HG03045 (cell line): ENCODE data around the gene LLGL2.

Experiments
- ATAC-seq: cut with Tn5 transposase; IDR thresholded peaks from one replicate; pipeline ENCODE4 v1.9.1; 2021; ENCODE audit warnings: mild to moderate bottlenecking, moderate library complexity; ENCODE audit not compliant: unreplicated experiment

The LLGL2 gene

DNA sequence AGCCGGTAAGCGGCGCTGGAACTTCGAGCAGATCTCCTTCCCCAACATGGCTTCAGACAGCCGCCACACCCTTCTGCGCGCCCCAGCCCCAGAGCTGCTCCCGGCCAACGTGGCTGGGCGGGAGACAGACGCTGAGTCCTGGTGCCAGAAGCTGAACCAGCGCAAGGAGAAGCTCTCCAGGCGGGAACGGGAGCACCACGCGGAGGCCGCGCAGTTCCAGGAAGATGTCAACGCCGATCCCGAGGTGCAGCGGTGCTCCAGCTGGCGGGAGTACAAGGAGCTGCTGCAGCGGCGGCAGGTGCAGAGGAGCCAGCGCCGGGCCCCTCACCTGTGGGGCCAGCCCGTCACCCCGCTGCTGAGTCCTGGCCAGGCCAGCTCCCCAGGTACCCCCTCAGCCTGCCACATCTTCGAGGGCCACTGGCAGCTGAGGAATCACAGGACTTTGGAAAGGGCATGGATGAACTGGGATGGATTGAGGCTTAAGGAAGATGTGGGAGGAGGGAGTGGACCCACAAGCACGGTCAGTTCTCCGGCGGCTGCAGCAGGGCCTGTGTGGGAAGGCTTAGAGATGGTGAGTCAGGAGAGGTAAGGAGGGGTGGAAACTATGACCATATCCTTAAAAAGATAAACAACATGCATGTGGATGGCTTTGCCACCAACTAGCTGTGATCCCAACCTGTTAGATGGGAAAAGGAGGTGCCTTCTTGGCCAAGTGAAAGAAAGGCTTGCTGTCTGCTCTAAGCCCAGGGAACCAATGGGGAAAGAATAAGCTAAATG lies 3.4 kb upstream of the LLGL2 start:
- no peak for ATAC-seq

DNA sequence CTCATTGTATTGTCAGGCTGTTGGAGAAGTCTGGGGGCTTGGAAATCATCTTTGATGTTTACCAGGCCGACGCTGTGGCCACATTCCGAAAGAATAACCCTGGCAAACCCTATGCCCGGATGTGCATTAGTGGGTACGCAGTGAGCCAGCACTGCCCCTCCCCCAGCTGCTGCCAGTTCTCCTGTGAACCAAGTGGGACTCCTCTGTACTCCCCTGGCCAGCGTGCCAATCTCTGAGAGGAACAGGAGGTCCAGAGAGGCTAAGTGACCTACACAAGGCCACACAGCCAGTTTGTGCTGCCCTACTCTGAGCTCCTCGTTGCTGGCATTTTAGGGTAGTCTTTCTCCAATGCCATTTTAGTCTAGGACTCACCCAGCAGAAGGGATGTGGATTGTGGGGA lies 1.9 kb upstream of the LLGL2 start:
- ATAC-seq, result no peak

DNA sequence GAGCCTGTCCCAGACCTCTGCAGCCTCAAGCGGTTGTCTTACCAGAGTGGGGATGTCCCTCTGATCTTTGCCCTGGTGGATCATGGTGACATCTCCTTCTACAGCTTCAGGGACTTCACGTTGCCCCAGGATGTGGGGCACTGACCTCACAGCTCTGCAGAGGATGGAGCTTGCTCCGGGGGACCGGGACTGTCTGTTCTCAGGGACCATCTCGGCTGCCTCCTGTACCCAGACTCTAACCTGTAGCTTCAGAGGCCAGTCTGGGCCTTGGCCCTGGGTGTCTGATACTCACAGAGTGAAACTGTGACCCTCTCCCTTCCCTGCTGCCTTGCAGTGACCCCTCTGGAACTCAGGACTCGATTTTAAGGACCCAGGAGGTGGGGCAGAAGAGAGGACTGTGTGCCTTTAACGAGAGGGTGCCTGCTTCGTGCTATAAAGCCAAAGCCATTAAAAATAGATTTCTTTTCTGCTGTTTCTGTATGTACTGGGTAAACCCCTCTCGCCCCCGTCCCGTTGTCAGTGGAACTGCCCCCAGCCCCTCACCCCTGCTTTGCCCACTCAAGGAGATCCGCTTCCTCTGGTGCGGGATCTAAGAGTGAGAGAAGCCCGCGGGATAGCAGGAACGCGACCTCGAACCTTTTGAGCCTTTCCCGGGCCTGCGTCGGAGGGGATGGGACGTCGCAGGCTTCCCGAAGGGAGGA lies 1.1 kb upstream of the LLGL2 start:
- ATAC-seq, result no peak

DNA sequence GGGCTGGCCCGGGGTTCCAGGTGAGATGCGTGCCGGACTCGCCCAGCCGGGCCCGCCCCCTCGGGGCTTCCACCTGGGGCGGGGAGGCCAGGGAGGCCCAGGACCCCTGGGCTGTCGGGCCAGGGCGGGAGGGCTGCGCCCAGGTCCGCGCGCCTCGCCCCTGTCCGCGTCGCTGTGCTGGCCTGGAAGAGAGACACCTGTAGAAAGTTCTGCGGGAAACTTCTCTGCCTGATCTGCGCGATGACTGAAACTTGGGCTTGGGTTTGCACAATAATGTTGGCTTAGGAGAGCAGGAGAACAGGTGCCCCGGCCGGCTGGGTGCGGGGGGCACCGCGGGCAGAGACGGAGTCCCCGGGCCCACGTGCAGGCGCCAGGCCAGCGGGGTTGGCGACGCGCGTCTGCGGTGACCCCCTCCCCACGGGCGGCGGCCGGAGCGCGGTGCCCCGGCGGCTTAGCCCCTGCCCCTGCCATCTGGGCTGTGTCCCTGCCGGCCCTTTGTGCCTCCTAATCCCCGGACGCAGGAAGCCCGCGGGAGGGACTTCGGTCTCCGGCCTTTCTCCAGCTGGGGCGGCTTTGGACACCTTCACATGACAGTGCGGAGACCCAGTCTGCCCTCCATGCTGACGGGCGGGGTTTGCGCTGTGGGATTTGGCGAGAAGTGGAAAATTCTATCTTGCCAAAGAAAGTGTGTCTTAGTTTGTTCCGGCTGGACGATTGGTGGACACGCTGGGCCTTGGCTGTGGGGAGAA lies 483 bp downstream of the LLGL2 start:
- no peak for ATAC-seq

DNA sequence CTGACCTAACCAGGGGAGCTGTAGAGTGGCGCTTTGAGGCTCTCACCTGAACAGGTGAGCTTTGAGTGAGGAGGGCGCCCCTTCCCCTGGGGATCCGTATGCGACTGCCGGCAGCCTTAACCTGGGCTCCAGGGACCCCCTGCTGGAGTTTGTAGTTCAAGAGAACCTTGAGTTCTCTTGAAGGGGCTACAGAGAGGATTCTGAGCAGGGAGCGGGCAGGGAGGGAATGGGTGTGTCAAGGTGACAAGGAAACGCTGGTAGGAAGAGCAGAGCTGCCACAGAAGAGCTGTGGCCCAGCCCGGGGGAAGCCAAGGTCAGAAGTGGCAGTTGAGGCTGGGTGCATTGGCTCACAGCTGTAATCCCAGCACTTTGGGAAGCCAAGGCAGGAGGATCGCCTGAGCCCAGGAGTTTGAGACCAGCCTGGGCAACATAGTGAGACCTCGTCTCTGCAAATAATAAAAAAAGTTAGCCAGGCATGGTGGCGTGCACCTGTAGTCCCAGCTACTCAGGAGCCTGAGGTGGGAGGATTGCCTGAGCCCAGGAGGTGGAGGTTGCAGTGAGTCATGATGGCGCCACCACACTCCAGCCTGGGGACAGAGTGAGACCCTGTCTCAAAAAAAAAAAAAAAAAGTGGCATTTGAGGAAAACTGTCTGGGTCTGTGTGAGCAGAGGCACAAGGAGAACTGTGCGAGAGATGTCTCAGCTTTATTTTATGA lies 1.2 kb downstream of the LLGL2 start:
- ATAC-seq, result no peak

DNA sequence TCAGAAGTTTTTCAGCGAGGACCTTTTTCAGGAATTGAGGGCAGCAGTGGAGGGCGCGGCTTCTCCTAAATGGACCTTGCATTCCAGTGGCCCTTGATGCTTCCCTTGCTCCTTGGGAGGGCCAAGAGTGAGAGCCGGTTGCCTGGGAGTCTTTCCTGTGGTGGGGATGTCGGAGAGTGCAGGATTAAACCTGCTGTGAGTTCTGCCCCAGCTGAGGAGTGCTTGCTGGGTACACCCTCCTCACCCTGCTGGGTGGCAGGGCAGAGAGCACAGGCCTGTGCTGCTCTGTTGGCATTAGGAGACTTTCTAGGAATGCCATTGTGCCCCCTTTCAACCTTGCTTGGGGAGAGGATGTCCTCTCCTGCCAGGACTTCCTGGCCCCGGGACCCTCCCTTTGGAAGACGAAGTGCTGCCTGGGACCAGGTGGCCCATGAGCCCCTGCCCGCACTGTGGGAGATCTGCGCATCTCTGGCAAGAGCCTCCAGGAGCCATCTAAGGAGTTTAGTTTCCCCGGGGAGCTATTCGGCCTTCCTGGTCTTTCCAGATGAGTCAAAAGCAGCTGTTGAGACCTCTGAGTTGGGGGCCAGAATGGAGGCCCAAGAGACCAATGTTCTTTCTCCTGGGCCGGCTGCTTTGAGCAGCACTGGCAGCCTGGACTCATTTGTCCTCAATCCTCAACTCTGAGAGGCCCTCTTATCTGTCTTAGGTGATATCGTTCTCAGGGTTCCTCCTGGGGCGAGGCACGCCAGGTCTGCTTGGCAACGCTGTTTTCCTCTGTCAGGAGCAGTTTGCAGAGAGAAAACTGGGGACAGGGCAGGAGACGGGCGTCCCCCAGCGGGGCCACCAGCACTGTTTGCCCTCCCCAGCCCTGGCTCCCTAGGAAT lies 5.6 kb downstream of the LLGL2 start:
- no peak for ATAC-seq

DNA sequence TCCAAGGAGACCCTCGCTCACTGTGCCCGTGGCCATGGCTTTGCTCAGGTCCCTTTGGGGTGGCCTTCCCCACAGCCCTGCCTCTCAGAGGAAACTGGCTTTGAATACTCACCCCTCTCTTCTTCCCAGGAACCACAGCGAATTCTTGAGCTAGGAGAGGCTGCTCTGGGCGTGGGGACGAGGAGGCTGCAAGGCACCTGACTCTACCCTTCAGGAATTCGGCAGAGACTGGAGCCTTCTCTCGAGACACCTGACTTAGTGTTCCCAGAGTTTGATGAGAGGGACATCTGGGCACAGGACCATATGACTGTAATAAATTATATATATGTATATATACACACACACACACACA lies 6.2 kb downstream of the LLGL2 start:
- ATAC-seq, result no peak

DNA sequence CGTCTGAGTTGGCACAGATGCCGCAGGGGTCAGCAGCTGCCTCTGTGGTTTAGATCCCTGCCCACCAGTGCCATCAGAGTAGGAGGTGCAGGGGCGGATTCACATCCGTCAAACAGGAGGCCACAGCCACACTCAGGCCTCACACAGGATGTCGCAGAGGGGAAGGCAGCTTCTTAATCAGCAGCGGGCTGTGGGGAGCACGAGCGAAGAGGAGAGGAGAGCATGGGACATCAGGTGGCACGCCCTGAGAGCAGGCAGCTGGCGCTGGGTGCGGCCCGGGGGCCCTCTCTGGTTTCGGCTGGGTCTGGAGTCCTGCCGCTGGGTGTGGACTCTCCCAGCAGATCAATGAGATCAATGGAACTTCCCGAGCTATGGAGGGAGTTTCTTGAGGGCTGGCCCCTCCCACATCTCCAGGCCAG lies 9.6 kb downstream of the LLGL2 start:
- ATAC-seq, result no peak

DNA sequence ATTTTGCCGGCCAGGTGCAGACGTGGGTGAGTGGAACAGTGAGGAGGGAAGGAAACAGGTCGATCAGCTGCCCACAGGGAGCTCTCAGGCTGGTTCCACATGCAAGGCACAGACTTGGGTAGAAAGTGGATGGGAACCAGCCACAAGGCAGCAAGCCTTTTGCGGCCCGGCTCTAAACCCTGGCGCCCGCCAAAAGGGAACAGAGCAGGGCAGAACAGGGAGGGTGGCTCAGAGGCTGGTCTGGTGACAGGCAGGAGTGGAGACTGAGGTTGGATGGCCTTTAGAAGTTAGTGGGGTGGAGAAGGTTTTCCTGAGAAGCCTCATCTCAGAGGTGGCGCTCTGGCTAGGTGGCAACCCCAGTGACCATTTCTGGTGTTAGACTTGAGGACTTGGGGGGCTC lies 10.4 kb downstream of the LLGL2 start:
- no peak for ATAC-seq

DNA sequence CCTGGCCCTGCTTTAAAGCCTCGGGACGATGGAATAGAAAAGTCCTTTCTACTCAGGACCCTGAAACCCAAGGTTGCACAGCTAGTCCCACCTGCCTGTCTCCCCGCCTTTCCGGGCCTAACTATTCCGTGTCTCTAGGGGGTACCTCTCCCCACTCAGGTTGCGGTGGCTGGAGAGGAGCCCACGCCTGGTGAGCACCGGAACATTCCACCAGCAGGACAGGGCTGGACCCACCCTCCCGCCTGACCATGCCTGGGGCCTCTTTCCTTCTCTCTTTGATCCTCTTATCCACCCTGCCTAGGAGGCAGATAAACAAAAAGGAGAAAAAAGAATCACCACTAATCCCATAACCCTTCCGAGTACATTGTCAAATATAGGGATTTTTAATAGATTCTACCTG lies 10.9 kb downstream of the LLGL2 start:
- ATAC-seq, result no peak

DNA sequence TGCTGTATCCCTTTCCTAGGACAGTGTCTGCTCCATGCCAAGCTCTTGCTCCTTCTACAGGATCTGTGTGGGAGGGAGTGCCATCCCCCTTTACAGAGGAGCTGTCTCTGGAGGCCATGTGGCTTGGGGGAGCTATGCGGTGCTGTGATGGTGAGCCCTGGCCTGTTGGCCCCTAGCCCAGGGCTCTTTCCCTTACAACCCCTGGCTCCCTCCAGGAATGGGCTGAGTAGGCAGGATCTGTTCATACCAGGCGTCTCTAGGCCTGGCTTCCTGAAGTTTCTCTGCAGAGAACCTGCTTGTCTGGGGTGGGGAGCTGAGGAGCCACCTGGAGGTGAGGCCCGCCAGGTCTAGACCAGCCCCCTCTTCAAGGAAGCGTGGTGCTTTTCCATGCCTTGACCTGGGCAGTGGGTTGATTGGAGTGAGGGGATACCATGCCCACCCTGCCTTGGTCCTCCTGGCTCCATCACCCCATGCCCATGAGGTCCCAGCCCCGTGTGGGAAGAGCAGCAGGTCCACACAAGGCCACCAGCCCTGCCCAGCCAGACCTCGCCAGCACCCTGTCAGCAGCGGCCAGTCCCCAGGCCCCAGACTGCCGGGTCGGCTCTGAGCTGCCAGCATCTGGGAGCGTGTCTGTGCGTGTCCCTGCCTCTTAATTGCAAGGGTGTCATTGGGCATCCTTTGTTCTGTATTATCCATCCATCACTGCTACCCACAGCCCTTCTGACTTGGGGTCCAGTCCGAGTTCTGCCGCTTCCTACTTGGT lies 14.7 kb downstream of the LLGL2 start:
- ATAC-seq, result no peak

DNA sequence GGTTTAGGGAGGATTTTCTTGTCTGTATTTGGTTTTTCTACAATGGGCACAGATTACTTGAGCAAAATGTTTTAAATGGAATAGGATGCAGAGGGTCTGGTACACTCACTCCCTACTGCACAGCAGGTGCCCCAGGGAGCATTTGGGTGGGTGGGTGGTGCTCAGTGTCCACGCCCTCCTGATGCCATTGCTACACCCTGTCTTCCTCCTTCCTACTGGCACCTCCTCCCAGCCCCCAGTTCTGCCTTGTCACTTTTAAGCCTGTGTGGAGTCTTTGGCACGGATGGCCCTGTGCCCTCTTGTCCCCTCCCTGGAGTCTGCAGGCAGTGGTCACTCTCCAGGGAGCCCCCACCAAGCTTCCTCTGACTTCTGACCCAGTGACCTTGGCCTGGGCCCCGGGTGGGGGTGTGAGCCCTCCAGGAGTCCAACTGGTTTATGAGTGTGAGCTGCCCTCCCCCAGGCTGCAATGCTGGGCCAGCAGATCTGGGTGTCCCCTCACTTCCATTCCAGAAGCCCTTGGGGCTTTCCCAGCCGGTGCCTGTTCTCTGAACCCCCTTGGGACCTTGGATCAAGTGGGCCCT lies 15.5 kb downstream of the LLGL2 start:
- no peak for ATAC-seq

DNA sequence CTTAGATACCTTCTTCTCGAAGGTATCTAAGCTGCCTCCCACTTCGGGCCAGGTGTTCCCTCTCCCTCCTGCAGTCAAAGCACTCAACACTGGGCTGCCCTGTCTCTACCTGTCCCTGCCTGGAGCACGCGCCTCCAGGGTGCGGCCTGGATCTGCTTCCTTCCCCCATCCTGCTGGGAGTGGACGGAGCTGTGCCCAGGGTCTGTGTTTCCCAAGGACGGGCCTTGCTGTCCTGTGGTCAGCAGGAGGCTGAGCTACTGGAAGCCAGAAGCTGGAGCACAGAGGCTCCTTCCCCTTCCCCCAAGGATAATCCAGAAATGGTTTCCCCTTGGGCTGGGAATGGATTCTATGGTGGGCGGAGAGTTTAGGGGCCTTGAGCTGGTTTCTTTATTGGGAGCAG lies 16.7 kb downstream of the LLGL2 start:
- no peak for ATAC-seq

DNA sequence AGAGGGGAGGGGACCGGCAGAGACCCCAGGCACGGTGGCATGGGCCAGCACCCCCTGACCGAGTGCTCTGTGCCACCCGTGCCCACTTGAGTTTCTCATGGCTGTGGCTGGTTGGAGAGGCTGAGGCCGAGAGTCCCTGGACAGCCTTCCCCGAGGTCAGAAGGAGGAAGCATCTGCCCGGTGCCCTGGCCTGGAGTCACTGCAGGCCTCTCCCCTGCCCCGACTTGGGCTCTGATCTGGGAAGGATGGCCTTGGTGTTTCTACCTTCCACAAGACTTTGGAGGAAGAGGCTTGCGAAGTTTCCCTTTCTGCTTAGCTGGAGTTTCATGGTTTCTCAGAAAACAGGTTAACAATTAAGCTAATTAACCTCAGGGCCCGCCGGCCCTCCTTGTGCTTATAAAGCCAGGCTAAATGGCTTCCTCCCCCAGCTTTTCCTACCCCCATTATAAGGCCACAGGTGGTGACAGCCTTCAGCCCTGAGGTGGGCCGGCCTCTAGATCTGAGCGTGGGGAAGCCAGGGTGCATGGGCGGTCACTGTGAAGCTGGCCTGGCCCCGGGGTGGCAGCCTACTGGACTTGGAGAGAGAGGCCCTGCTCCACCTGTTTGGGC lies 17.3 kb downstream of the LLGL2 start:
- ATAC-seq, result no peak

DNA sequence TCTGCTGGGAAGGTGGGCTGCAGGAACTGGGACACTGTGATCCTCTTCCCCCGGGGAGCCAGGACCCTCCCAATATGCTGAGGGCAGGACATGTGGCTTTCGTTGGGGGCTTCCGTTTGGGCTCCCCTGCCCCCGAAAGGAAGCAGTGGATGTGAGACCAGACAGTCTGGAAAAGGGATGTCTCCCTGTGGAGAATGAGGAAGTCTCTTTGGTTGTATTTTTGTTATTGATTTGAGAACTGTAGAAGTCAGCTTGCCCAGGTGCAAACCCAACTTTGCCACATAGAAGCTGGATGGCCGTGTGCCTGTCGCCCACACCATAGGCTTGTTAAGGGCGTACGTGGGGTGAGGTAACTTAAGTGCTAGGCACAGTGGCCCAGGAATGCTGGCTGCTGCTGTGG lies 18.8 kb downstream of the LLGL2 start:
- no peak for ATAC-seq

DNA sequence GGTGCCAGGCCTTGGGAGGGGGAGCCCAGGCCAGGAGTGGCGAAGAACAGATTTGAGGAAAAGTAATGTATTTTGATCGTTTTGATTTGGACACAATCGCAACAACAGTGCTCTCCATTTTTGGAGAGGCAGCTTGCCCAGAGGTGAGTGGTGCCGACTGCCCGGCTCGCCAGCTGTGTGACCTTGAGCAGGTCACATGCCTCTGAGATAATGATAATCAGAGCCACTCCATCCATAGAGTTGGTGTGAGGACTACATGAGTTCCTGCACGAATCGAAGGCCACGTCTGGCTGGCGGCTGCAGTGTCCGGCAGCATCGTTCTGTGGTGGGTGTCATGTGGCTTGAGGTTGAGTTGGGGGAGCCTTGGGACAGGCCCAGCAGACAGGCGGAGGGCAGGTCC lies 20.7 kb downstream of the LLGL2 start:
- no peak for ATAC-seq

DNA sequence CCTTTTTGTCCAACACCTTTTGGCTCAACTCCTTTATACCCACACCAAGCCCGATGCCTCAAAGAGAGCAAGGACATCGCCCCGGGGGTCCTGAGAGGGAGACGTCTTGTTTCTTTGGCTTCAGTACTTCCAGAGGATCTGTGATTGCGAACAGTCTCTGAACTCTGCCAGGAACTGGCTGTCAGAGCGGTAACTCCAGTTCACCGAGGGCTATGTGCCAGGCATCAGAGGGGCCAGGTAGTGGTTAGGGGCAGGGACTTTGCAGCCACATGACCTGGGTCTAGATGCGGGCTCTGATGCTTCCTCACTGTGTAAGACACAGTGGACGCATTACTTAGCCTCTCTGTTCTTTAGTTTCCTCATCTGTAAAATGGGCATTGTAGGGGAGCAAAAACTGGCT lies 21.6 kb downstream of the LLGL2 start:
- ATAC-seq, result no peak

DNA sequence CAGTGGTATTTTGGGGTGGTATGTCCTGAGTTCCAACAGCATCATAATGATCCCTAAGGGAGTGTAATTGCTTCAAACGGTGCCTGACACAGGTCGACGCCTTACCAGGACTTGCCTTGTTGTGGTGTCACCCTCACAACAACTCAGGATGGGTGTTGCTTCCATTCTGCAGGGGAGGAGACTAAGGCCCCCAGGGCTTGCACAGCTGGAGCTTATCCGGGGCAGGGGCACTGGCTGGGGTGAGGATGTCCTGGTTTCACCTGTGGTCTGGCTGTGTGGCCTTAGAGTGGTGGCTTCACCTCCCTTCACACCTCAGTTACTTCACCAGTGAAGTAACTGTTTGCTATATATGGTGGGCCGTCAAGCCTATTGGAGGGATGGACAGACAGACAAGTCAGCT lies 23.3 kb downstream of the LLGL2 start:
- ATAC-seq, result no peak
